SK-N-SH (cell line): ENCODE measurements around the gene RSRC2. TPM values are rescaled to one million over a fixed set of nuclear protein-coding genes. Genes with fewer than 3 reads are reported as not detected.
A peak's percentile ranks its signal among the peaks of the same experiment; 100 is the strongest.

Experiments
- CTCF ChIA-PET: fragments of 300-600, 350-600 bp; formaldehyde crosslinking; extraction: SDS; loops from one replicate; lab custom pipeline; 2021; lab: Yijun Ruan, JAX
- POLR2A ChIA-PET: fragments of 350-600 bp; sonication (Branson Sonifier 250); formaldehyde crosslinking; extraction: SDS; loops from one replicate; lab custom pipeline; 2020; ENCODE audit warnings: antibody characterized with exemption, inconsistent platforms; lab: Yijun Ruan, JAX
- DNase-seq: peaks from one replicate; pipeline ENCODE4 v3.0.0; 2012
- H2AFZ ChIP-seq: fragments of 200-600 bp; sonication (generic); 2 replicates; pipeline ENCODE4 v1.8.1; 2016; ENCODE audit warnings: antibody characterized with exemption, mild to moderate bottlenecking, low read depth
- H3F3A ChIP-seq: fragments of 200-600 bp; sonication (generic); replicated peaks from 2 replicates; pipeline ENCODE3; 2016; ENCODE audit warnings: antibody characterized with exemption, mild to moderate bottlenecking; ENCODE audit not compliant: insufficient read depth
- H3K27ac ChIP-seq, 2 experiments: fragments of 200-500 bp in 1 of 2; fragments of 200-600 bp in 1 of 2; sonication (Bioruptor generic) in 1 of 2; sonication (generic), shearing (Covaris generic) in 1 of 2; 2 replicates each; pipeline versions ENCODE4 v1.5.1 to v1.6.1; 2014 to 2016; ENCODE audit warnings: low read depth in 2 of 2, inconsistent platforms in 1 of 2, low read length in 1 of 2, mild to moderate bottlenecking in 1 of 2, mixed read lengths in 1 of 2
- H3K27me3 ChIP-seq: fragments of 200-600 bp; sonication (generic), shearing (Covaris generic); 2 replicates; pipeline ENCODE4 v1.6.1; 2016; ENCODE audit warnings: mixed run types; ENCODE audit not compliant: insufficient read depth
- H3K36me3 ChIP-seq, 2 experiments: fragments of 200-500 bp in 1 of 2; fragments of 200-600 bp in 1 of 2; sonication (Bioruptor generic) in 1 of 2; sonication (generic) in 1 of 2; replicated peaks in 1 of 2; 2 replicates each; pipeline versions ENCODE3 to v1.5.1; 2014 to 2016; ENCODE audit warnings: low read length in 1 of 2, mild to moderate bottlenecking in 1 of 2; ENCODE audit not compliant: insufficient read depth in 2 of 2, control insufficient read depth in 1 of 2
- H3K4me1 ChIP-seq, 2 experiments: fragments of 200-500 bp in 1 of 2; fragments of 200-600 bp in 1 of 2; sonication (Bioruptor generic) in 1 of 2; sonication (generic), shearing (Covaris generic) in 1 of 2; 2 replicates each; pipeline versions ENCODE4 v1.5.1 to v1.6.1; 2014 to 2016; ENCODE audit warnings: low read depth in 1 of 2, low read length in 1 of 2, mixed run types in 1 of 2; ENCODE audit not compliant: insufficient read depth in 2 of 2, control insufficient read depth in 1 of 2
- H3K4me2 ChIP-seq: fragments of 200-600 bp; sonication (generic), shearing (Covaris generic); 2 replicates; pipeline ENCODE4 v1.6.1; 2017; ENCODE audit warnings: mixed run types
- H3K4me3 ChIP-seq, 2 experiments: fragments of 200-500 bp in 1 of 2; fragments of 200-600 bp in 1 of 2; sonication (Bioruptor generic) in 1 of 2; sonication (generic), shearing (Covaris generic) in 1 of 2; 2 replicates each; pipeline versions ENCODE4 v1.5.1 to v1.8.1; 2014 to 2016; ENCODE audit warnings: low read depth in 2 of 2, inconsistent platforms in 1 of 2, low read length in 1 of 2, mild to moderate bottlenecking in 1 of 2, mixed read lengths in 1 of 2, moderate library complexity in 1 of 2
- H3K79me2 ChIP-seq: fragments of 200-600 bp; sonication (generic); 2 replicates; pipeline ENCODE4 v1.8.1; 2017; ENCODE audit warnings: mild to moderate bottlenecking; ENCODE audit not compliant: insufficient read depth
- H3K9ac ChIP-seq: fragments of 200-600 bp; sonication (generic); 2 replicates; pipeline ENCODE4 v1.6.1; 2017; ENCODE audit warnings: mixed run types
- H3K9me2 ChIP-seq: fragments of 200-600 bp; sonication (generic); 2 replicates; pipeline ENCODE4 v1.6.1; 2017; ENCODE audit warnings: mixed run types
- H3K9me3 ChIP-seq: fragments of 200-600 bp; sonication (generic); 2 replicates; pipeline ENCODE4 v1.6.1; 2017; ENCODE audit warnings: mixed run types, mild to moderate bottlenecking, moderate library complexity
- H4K20me1 ChIP-seq: fragments of 200-600 bp; sonication (generic); 2 replicates; pipeline ENCODE4 v1.6.1; 2017; ENCODE audit warnings: mild to moderate bottlenecking, mixed run types; ENCODE audit not compliant: insufficient read depth
- FOXJ3 ChIP-seq: sonication (generic); formaldehyde crosslinking; IDR thresholded peaks from 2 replicates; pipeline ENCODE4 v1.5.1; 2020; ENCODE audit warnings: mild to moderate bottlenecking, missing genetic modification reagents
- MEF2A ChIP-seq: IDR thresholded peaks from 2 replicates; pipeline ENCODE4 v1.4.0; 2012; ENCODE audit warnings: low read depth, borderline replicate concordance
- NRF1 ChIP-seq: IDR thresholded peaks from 2 replicates; pipeline ENCODE4 v1.6.1; 2012; ENCODE audit warnings: low read depth, mild to moderate bottlenecking, low read length
- POLR2AphosphoS5 ChIP-seq: IDR thresholded peaks from 2 replicates; pipeline ENCODE4 v1.6.1; 2012; ENCODE audit warnings: low read depth, low read length
- RAD21 ChIP-seq: IDR thresholded peaks from 2 replicates; pipeline ENCODE4 v1.6.1; 2012; ENCODE audit warnings: mild to moderate bottlenecking, low read length
- SIN3A ChIP-seq: IDR thresholded peaks from 2 replicates; pipeline ENCODE4 v1.6.1; 2012; ENCODE audit warnings: low read depth, mild to moderate bottlenecking, low read length, moderate library complexity, borderline replicate concordance
- SMC3 ChIP-seq: IDR thresholded peaks from 2 replicates; pipeline ENCODE4 v1.6.1; 2012; ENCODE audit warnings: low read depth, low read length, improper control_type of control experiment
- TCF12 ChIP-seq: IDR thresholded peaks from 2 replicates; pipeline ENCODE4 v1.4.0; 2012
- WGBS: methylation state at CpG from one replicate; pipeline ENCODE4 v1.1.6; 2017; ENCODE audit warnings: low lambda C conversion rate; 5-methylcytosine and 5-hydroxymethylcytosine counted together
- polyA plus RNA-seq, 3 experiments: library from polyadenylated mRNA; depleted of rRNA; stranded (reverse); fragments of >200 nt; gene quantifications; 2 replicates each; pipeline ENCODE4 v1.2.3, GENCODE V29; 2012
- TF ChIP-seq, protein P1 (sequence below): IDR thresholded peaks from 2 replicates; pipeline ENCODE4 v1.6.1; 2012; ENCODE audit warnings: mild to moderate bottlenecking, low read depth, low read length, moderate library complexity
- TF ChIP-seq, protein P2 (sequence below): fragments of 150-350 bp; IDR thresholded peaks from 2 replicates; pipeline ENCODE4 v1.6.1; 2017; ENCODE audit warnings: antibody characterized with exemption, low read length, low read depth, borderline replicate concordance
- TF ChIP-seq, protein P3 (sequence below): fragments of 200-600 bp; sonication (generic); IDR thresholded peaks from 2 replicates; pipeline ENCODE4 v1.6.1; 2017; ENCODE audit warnings: antibody characterized with exemption, mild to moderate bottlenecking, moderate library complexity

Gene RSRC2
- polyA plus RNA-seq, 1 of the 3 experiments (the other 2 are of a cell fraction): 24.8 TPM

DNA sequence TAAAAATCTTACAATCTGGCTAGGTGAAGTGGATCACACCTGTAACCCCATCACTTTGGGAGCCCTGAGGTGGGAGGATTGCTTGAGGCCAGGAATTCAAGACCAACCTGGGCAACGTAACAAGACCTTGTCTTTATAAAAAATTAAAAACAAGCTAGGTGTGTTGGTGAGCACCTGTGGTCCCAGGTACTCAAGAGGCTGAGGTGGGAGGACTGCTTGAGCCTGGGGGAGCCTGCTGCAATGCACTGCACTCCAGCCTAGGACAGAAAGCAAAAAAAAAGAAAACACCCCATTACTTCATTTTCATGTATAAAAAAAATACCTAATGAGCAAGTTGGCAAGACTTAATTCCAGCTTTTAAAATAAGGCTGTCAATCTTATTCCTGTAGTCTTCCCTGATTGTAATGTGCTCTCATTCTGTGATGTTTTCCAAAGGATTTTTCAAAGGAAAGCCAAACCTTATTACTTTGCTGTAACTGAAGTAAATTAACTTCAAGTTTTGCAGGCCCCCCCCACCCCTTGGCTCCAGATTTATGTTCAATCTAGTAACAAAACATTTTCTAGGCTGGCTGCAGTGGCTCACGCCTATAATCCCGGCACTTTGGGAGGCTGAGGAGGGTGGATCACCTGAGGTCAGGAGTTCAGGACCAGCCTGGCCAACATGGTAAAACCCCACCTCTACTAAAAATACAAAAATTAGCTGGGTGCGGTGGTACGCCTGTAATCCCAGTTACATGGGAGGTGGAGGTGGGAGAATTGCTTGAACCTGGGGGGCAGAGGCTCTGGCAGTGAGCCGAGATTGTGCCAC lies 22.7 kb downstream of the RSRC2 start:
- Histone ChIP-seq H3K4me1 (peaks cover 0 to 3% of the 10 kb centered on the region in 2 experiments; a peak in 1 of 4 replicates), H3K36me3 (peaks cover 49 to 59% of the 10 kb centered on the region in 2 experiments), H3K79me2 (peaks cover 34% of the 10 kb centered on the region), H2AFZ (no peak overlapping the region), H3K9me3 (no peaks in the 10 kb centered on the region), H3K4me2 (no peak overlapping the region), H3K4me3 (no peak overlapping the region), H3K9me2 (no peaks in the 10 kb centered on the region), H3K27ac (no peak overlapping the region; a peak in 1 of 4 replicates), H4K20me1 (peaks cover 5% of the 10 kb centered on the region; the same call in 1 of the 2 replicates), H3K9ac (no peak overlapping the region), H3K27me3 (no peaks in the 10 kb centered on the region), H3F3A (peaks cover 75% of the 10 kb centered on the region)
- ChIA-PET POLR2A (interaction anchor here (1.4 kb wide), 1 partner anchor 23 kb away, joined by 4 read pairs; the partner anchor contains the start of genes KNTC1 and RSRC2), CTCF (interaction anchor here (0.9 to 1.0 kb wide), 2 partner anchors 8 to 96 kb away, joined by 3 read pairs; no protein-coding TSS in a partner anchor)
- DNase-seq: no peak
- WGBS: 96% methylated on average over 6 of the region's 6 CpGs
- TF ChIP-seq TCF12 (no peak), SIN3A (no peak), FOXJ3 (CRISPR knock-in tag) (no peak), MEF2A (no peak), RAD21 (no peak), SMC3 (no peak)
- TF ChIP-seq, protein P1, sequence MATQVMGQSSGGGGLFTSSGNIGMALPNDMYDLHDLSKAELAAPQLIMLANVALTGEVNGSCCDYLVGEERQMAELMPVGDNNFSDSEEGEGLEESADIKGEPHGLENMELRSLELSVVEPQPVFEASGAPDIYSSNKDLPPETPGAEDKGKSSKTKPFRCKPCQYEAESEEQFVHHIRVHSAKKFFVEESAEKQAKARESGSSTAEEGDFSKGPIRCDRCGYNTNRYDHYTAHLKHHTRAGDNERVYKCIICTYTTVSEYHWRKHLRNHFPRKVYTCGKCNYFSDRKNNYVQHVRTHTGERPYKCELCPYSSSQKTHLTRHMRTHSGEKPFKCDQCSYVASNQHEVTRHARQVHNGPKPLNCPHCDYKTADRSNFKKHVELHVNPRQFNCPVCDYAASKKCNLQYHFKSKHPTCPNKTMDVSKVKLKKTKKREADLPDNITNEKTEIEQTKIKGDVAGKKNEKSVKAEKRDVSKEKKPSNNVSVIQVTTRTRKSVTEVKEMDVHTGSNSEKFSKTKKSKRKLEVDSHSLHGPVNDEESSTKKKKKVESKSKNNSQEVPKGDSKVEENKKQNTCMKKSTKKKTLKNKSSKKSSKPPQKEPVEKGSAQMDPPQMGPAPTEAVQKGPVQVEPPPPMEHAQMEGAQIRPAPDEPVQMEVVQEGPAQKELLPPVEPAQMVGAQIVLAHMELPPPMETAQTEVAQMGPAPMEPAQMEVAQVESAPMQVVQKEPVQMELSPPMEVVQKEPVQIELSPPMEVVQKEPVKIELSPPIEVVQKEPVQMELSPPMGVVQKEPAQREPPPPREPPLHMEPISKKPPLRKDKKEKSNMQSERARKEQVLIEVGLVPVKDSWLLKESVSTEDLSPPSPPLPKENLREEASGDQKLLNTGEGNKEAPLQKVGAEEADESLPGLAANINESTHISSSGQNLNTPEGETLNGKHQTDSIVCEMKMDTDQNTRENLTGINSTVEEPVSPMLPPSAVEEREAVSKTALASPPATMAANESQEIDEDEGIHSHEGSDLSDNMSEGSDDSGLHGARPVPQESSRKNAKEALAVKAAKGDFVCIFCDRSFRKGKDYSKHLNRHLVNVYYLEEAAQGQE: no peak
- TF ChIP-seq, protein P2, sequence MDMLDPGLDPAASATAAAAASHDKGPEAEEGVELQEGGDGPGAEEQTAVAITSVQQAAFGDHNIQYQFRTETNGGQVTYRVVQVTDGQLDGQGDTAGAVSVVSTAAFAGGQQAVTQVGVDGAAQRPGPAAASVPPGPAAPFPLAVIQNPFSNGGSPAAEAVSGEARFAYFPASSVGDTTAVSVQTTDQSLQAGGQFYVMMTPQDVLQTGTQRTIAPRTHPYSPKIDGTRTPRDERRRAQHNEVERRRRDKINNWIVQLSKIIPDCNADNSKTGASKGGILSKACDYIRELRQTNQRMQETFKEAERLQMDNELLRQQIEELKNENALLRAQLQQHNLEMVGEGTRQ: no peak
- TF ChIP-seq, all 33 proteins: peak for 0

DNA sequence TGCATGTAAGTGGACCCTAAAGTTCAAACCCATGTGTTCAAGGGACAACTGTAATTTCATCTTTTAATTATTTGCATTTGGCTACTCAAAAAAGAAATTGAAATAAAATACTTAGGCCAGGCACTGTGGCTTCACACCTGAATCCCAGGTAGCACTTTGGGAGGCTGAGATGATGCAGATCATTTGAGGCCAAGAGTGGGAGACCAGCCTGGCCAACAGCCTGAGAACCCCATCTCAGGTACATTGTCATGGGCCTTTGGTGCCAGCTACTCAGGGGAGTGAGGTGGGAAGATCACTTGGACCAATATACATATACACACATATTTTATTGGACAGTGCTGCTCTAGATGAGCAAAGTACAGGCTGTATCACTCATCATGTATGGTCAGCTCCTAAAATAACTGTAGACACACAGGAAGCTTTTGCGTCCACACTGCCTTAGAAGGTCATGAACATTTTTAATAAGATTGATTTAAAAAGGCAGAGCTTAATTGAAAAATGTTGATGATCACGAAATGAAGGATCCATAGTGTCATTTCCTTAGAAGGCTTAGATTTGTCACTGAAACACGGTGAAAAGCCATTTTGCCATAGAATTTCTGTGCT lies 23.5 kb downstream of the RSRC2 start:
- ChIA-PET POLR2A (interaction anchor here (1.4 kb wide), 1 partner anchor 24 kb away, joined by 4 read pairs; the partner anchor contains the start of genes KNTC1 and RSRC2), CTCF (interaction anchor here (0.9 to 1.0 kb wide), 2 partner anchors 9 to 97 kb away, joined by 3 read pairs; no protein-coding TSS in a partner anchor)
- Histone ChIP-seq H3K79me2 (peaks cover 34% of the 10 kb centered on the region), H4K20me1 (peaks cover 2% of the 10 kb centered on the region; the same call in 1 of the 2 replicates), H3K4me3 (no peak overlapping the region), H3K27me3 (no peaks in the 10 kb centered on the region), H2AFZ (no peak overlapping the region), H3K9me3 (no peaks in the 10 kb centered on the region), H3K36me3 (peaks cover 42 to 52% of the 10 kb centered on the region in 2 experiments), H3K9me2 (no peaks in the 10 kb centered on the region), H3K4me1 (peaks cover 0 to 7% of the 10 kb centered on the region in 2 experiments; a peak in 2 of 4 replicates), H3K9ac (no peak overlapping the region), H3F3A (peaks cover 69% of the 10 kb centered on the region), H3K27ac (peak overlapping the region in 1 of 2 experiments; percentile 21; a peak in 1 of 4 replicates), H3K4me2 (no peak overlapping the region)
- WGBS: 97% methylated on average over 3 of the region's 3 CpGs
- no peak for DNase-seq
- TF ChIP-seq SMC3 (no peak), NRF1 (no peak), POLR2AphosphoS5 (peak; percentile 56; the same call in 1 of the 2 replicates), RAD21 (no peak)
- TF ChIP-seq, protein P3, sequence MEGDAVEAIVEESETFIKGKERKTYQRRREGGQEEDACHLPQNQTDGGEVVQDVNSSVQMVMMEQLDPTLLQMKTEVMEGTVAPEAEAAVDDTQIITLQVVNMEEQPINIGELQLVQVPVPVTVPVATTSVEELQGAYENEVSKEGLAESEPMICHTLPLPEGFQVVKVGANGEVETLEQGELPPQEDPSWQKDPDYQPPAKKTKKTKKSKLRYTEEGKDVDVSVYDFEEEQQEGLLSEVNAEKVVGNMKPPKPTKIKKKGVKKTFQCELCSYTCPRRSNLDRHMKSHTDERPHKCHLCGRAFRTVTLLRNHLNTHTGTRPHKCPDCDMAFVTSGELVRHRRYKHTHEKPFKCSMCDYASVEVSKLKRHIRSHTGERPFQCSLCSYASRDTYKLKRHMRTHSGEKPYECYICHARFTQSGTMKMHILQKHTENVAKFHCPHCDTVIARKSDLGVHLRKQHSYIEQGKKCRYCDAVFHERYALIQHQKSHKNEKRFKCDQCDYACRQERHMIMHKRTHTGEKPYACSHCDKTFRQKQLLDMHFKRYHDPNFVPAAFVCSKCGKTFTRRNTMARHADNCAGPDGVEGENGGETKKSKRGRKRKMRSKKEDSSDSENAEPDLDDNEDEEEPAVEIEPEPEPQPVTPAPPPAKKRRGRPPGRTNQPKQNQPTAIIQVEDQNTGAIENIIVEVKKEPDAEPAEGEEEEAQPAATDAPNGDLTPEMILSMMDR: no peak
- TF ChIP-seq, protein P1: no peak
